SH-SY5Y (cell line): ENCODE results near the gene ADGRL2.

Experiments
- GATA2 ChIP-seq: IDR thresholded peaks from 2 replicates; pipeline ENCODE4 v1.6.1; 2011; ENCODE audit warnings: mild to moderate bottlenecking, low read depth, low read length
- GATA3 ChIP-seq: IDR thresholded peaks from 2 replicates; pipeline ENCODE4 v1.6.1; 2011; ENCODE audit warnings: low read depth, mild to moderate bottlenecking, low read length, moderate library complexity

GRCh38 chr1:82000221-82000620 lies 199.5 kb downstream of the ADGRL2 start:
- no peak for TF ChIP-seq GATA2
- no peak for TF ChIP-seq GATA3
